Peyer's patch (tissue), 4 donors: ENCODE data around the gene CDH4.

ENCODE experiments used
- CTCF ChIP-seq, 6 experiments: fragments of 450-650 bp in 4 of 6; fragments of 200-600 bp in 2 of 6; sonication (generic) in 1 of 6; IDR thresholded peaks; one replicate each; pipeline ENCODE4 v1.5.1; 2017 to 2019; ENCODE audit warnings: antibody characterized with exemption in 6 of 6, mild to moderate bottlenecking in 3 of 6, moderate library complexity in 1 of 6
- POLR2A ChIP-seq, 2 donors: fragments of 450-650 bp; IDR thresholded peaks; one replicate each; pipeline ENCODE4 v1.5.1; 2017; ENCODE audit warnings: antibody characterized with exemption in 2 of 2, mild to moderate bottlenecking in 2 of 2, moderate library complexity in 2 of 2

GRCh38 chr20:61422636-61423425, 170.8 kb downstream of the CDH4 start:
- TF ChIP-seq POLR2A (IDR thresholded peaks at IDR 0.05) (no peak), CTCF (IDR thresholded peaks at IDR 0.05) (no peak)
